GM06990 (cell line): ENCODE data around the gene AMPD2.

Experiments
- DNase-seq: peaks from one replicate; pipeline ENCODE4 v3.0.0-alpha.2; 2011; ENCODE audit not compliant: insufficient read length; ENCODE audit errors: extremely low read depth
- H3K27me3 ChIP-seq: replicated peaks from 2 replicates; pipeline ENCODE4 v1.6.0; 2011; ENCODE audit warnings: low read length; ENCODE audit not compliant: control insufficient read depth, insufficient read depth
- H3K36me3 ChIP-seq: 2 replicates; pipeline ENCODE4 v1.5.1; 2011; ENCODE audit warnings: low read length; ENCODE audit not compliant: control insufficient read depth, insufficient read depth
- H3K4me3 ChIP-seq: replicated peaks from 2 replicates; pipeline ENCODE4 v1.5.1; 2011; ENCODE audit warnings: low read depth, mild to moderate bottlenecking, control low read depth, low read length
- CTCF ChIP-seq: IDR thresholded peaks from 2 replicates; pipeline ENCODE4 v1.5.1; 2011; ENCODE audit warnings: low read length, control low read depth, mild to moderate bottlenecking, inconsistent platforms; ENCODE audit not compliant: insufficient read depth, poor library complexity, severe bottlenecking

AMPD2 gene

DNA sequence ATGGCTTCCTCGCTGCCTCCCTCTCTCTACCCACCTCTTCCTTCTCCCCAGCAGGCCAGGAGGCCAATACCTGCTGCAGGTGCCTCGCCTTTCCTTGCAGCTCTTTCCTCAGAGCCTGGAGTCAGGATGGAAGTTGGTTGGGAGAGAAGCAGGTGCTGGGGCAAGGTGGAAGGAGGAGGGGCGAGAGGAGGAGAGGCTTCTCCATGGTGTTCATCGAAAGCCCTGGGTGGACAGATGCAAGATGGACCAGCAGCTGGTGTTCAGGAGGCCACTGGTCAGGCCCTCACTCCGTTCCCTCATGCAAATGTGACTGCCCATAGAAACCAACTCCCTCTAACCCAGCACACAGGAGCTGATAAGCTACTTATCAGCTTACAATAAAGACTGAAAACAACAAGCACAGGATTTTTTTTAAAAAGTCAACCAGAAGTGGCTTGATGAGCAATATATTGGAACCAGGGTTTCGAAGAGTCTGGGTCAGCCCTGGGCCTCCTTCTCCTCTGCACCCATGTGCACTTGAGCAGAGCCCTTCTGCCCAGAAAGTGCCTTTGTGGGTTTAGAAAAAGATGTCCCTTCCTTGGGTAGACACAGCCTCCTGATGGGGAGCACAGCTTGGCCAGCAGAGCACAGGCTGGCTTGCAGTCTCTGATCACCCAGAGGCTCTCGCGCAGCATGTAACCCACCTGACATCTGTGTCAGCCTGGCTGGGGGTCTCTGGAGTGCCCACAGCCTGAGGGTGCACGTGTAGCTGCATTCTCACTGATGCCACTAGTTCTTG lies 19.6 kb downstream of the AMPD2 start:
- TF ChIP-seq CTCF, result no peak
- DNase-seq, result no peak
- H3K27me3 ChIP-seq, result no peaks in the 10 kb centered on the region
- no peak overlapping the region for H3K4me3 ChIP-seq
- no peaks in the 10 kb centered on the region for H3K36me3 ChIP-seq

DNA sequence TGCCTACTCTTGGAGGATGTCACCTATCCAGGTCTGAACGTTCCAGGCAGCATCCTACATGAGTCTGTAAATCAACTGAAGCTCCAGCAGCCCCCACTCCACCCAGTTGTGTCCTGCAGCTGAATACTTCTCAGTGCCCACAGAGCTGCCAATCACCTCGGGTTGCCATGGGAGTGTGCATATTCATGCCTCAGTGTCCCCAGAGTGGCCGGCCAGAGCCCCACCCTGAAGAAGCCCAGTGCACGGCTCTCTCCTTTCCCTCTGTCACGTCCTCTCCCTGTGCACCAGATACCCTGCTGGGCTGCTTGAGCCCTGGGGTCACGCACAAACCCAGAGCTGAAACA lies 20.2 kb downstream of the AMPD2 start:
- H3K27me3 ChIP-seq, result no peaks in the 10 kb centered on the region
- no peak overlapping the region for H3K4me3 ChIP-seq
- H3K36me3 ChIP-seq, result no peaks in the 10 kb centered on the region
- no peak for TF ChIP-seq CTCF
- no peak for DNase-seq

GRCh38 chr1:109640285-109640865 lies 20.7 kb downstream of the AMPD2 start:
- H3K4me3 ChIP-seq, result no peak overlapping the region
- peak; percentile 96 for TF ChIP-seq CTCF
- H3K36me3 ChIP-seq, result no peaks in the 10 kb centered on the region
- H3K27me3 ChIP-seq, result no peaks in the 10 kb centered on the region
- no peak for DNase-seq

DNA sequence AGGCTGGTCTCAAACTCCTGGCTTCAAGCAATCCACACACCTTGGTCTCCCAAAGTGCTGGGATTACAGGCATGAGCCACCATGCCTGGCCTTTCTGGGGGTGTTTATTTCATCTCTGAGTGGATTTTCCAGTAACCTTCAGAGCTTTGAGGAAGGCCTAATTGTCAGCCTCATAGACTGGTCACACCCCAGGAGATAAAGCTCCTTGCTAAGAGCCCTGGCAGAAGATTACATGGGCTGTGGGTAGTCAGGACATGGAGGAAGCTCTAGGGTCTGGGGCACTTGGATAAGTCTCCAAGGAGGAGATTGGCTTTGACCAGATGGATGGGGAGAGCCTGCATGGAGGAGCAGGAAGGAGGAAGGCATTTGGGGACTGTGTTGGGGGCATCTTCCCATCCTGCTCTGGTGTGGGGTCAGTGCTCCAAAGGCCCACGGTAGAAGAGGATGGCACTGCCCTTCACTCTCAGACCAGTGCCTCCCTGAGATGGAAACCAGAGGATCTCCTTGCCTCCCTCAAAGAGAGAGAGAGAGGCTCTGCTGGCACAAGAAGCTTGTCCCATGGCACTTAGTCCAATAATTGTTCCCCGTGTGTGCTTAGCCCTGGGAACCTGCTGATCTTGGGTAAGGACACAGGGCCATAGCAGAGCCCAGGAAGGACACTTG lies 21.6 kb downstream of the AMPD2 start:
- H3K4me3 ChIP-seq, result no peak overlapping the region
- DNase-seq, result no peak
- H3K27me3 ChIP-seq, result no peaks in the 10 kb centered on the region
- TF ChIP-seq CTCF, result no peak
- no peaks in the 10 kb centered on the region for H3K36me3 ChIP-seq

DNA sequence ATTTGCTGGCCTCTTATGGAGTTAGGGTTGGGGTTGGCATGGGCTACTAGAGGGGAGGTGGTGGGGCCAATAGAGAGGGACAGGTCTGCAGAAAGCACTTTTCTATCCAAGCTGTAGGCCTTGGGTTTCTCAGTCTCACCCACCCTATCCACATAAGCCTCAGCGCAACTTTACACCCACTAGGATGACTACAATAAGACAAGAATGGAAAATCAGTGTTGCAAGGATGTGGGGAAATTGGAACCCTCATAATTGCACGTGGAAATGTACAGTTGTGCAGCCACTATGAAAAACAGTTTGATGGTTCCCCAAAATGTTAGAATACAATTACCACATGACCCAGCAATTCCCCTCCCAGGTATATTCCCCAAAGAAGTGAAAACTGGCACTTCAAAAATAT lies 22.2 kb downstream of the AMPD2 start:
- no peak for TF ChIP-seq CTCF
- Histone ChIP-seq H3K27me3 (no peaks in the 10 kb centered on the region), H3K4me3 (no peak overlapping the region), H3K36me3 (no peaks in the 10 kb centered on the region)
- DNase-seq, result no peak
